Measurements from ENCODE around the gene NXPE1. TPM values are rescaled to one million over a fixed set of nuclear protein-coding genes. Genes with fewer than 3 reads are reported as not detected.
"Not testable (repeated sequence)": the region's sequence is repeated elsewhere in the genome, so short reads cannot be mapped to it uniquely, and the experiment has no call there.

The NXPE1 gene
- total RNA-seq, 1 donor from 2014 or later = not detected

GRCh38 chr11:114605370-114605769, 45.7 kb upstream of the NXPE1 start:
- Histone ChIP-seq H3K4me3 (ENCODE audit: low read depth, low read length) (no peak overlapping the region), H3K27me3 (ENCODE audit: control insufficient read depth, insufficient read depth, low read length) (no peaks in the 10 kb centered on the region), H3K36me3 (ENCODE audit: control insufficient read depth, insufficient read depth, low read length) (no peaks in the 10 kb centered on the region)
- TF ChIP-seq, protein P1, sequence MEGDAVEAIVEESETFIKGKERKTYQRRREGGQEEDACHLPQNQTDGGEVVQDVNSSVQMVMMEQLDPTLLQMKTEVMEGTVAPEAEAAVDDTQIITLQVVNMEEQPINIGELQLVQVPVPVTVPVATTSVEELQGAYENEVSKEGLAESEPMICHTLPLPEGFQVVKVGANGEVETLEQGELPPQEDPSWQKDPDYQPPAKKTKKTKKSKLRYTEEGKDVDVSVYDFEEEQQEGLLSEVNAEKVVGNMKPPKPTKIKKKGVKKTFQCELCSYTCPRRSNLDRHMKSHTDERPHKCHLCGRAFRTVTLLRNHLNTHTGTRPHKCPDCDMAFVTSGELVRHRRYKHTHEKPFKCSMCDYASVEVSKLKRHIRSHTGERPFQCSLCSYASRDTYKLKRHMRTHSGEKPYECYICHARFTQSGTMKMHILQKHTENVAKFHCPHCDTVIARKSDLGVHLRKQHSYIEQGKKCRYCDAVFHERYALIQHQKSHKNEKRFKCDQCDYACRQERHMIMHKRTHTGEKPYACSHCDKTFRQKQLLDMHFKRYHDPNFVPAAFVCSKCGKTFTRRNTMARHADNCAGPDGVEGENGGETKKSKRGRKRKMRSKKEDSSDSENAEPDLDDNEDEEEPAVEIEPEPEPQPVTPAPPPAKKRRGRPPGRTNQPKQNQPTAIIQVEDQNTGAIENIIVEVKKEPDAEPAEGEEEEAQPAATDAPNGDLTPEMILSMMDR (IDR thresholded peaks at IDR 0.05; ENCODE audit: insufficient read depth, low read length, poor library complexity, severe bottlenecking) = no peak
- DNase-seq (ENCODE audit: low read depth) = no peak

DNA sequence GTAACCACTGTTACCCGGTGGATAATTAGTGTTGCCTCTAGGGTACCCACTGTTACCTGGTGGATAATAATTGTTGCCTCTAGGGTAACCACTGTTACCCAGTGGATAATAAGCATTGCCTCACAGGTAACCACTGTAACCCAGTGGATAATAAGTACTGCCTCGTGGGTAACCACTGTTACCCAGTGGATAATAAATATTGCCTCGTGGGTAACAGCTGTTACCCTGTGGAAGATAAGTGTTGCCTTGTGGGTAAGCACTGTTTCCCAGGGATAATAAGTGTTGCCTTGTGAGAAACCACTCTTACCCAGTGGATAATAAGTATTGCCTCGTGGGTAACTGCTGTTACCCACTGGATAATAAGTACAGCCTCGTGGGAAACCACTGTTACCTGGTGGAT, 45.2 kb upstream of the NXPE1 start:
- Histone ChIP-seq H3K27me3 (ENCODE audit: control insufficient read depth, insufficient read depth, low read length) (no peaks in the 10 kb centered on the region), H3K36me3 (ENCODE audit: control insufficient read depth, insufficient read depth, low read length) (no peaks in the 10 kb centered on the region), H3K4me3 (ENCODE audit: low read depth, low read length) (no peak overlapping the region)
- DNase-seq (ENCODE audit: low read depth) = no peak
- TF ChIP-seq, protein P1 (IDR thresholded peaks at IDR 0.05; ENCODE audit: insufficient read depth, low read length, poor library complexity, severe bottlenecking) = no peak

DNA sequence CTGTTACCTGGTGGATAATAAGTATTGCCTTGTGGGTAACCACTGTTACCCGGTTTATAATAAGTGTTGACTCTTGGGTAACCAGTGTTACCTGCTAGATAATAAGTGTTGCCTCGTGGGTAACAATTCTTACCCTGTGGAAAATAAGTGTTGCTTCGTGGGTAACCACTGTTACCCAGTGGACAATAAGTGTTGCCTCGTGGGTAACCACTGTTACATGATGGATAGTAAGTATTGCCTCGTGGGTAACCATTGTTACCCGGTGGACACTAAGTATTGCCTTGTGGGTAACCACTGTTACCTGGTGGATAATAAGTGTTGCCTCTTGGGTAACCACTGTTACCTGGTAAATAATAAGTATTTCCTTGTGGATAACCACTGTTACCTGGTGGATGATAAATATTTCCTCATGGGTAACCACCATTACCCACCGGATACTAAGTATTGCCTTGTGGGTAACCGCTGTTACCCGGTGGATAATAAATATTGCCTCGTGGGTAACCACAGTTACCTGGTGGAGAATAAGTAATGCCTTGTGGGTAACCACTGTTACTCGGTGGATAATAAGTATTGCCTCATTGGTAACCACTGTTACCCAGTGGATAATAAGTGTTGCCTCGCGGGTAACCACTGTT, 44.6 kb upstream of the NXPE1 start:
- TF ChIP-seq, protein P1 (IDR thresholded peaks at IDR 0.05; ENCODE audit: insufficient read depth, low read length, poor library complexity, severe bottlenecking) = no peak
- DNase-seq (ENCODE audit: low read depth) = no peak
- no peaks in the 10 kb centered on the region for H3K27me3 ChIP-seq (ENCODE audit: control insufficient read depth, insufficient read depth, low read length)
- no peak overlapping the region for H3K4me3 ChIP-seq (ENCODE audit: low read depth, low read length)
- no peaks in the 10 kb centered on the region for H3K36me3 ChIP-seq (ENCODE audit: control insufficient read depth, insufficient read depth, low read length)

- H3K36me3 ChIP-seq (ENCODE audit: control insufficient read depth, insufficient read depth, low read length); H3K27me3 ChIP-seq (ENCODE audit: control insufficient read depth, insufficient read depth, low read length); H3K4me3 ChIP-seq (ENCODE audit: low read depth, low read length); DNase-seq (ENCODE audit: low read depth): not testable (repeated sequence)
These were observed 43.5 kb upstream of the NXPE1 start for GRCh38 chr11:114603151-114603550.

- no peak for DNase-seq (ENCODE audit: low read depth)
These were observed 38.8 kb upstream of the NXPE1 start for GRCh38 chr11:114598461-114598860.

GRCh38 chr11:114596175-114596919, 36.7 kb upstream of the NXPE1 start:
- TF ChIP-seq, protein P1 (IDR thresholded peaks at IDR 0.05; ENCODE audit: insufficient read depth, low read length, poor library complexity, severe bottlenecking) = no peak
- H3K4me3 ChIP-seq (ENCODE audit: low read depth, low read length) = no peak overlapping the region
- H3K36me3 ChIP-seq (ENCODE audit: control insufficient read depth, insufficient read depth, low read length) = no peaks in the 10 kb centered on the region
- H3K27me3 ChIP-seq (ENCODE audit: control insufficient read depth, insufficient read depth, low read length) = no peaks in the 10 kb centered on the region
- DNase-seq (ENCODE audit: low read depth) = no peak

More at GRCh38 chr11:114598461-114598860, 38.8 kb upstream of the NXPE1 start:
- H3K27me3 ChIP-seq (ENCODE audit: control insufficient read depth, insufficient read depth, low read length) = no peaks in the 10 kb centered on the region
- H3K4me3 ChIP-seq (ENCODE audit: low read depth, low read length) = no peak overlapping the region
- no peaks in the 10 kb centered on the region for H3K36me3 ChIP-seq (ENCODE audit: control insufficient read depth, insufficient read depth, low read length)
- TF ChIP-seq, protein P1 (IDR thresholded peaks at IDR 0.05; ENCODE audit: insufficient read depth, low read length, poor library complexity, severe bottlenecking) = no peak
